B cell (primary cell): ENCODE results near the gene DCAF6.

ENCODE experiments used
- EZH2 ChIP-seq: IDR thresholded peaks from 2 replicates; pipeline ENCODE4 v1.6.1; 2012; ENCODE audit warnings: borderline replicate concordance, low read depth, mild to moderate bottlenecking, moderate library complexity, low read length; ENCODE audit not compliant: insufficient read depth, poor library complexity, severe bottlenecking
- TF ChIP-seq, protein P1 (sequence below): fragments of 200-600 bp; IDR thresholded peaks from one replicate; pipeline ENCODE4 v1.8.0; 2022; ENCODE audit warnings: antibody characterized with exemption, mild to moderate bottlenecking

DNA sequence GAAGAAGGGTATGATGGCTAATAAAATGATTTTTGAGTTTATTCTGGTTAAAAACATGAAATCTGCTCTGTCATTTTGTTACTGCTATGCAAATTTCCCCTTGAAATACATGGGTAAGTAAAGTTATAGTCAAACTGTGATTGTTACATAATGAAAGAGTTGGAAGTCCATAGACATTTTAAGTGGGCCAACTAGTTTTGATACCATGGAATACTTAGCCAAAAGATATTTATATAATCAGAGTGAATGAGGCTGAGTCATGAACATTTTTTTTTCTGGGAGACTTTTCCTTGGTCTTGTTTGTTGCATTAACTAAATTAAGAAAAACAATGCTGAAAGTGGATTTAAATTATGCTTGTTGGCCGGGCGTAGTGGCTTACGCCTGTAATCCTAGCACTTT lies 58.6 kb downstream of the DCAF6 start:
- TF ChIP-seq, protein P1, sequence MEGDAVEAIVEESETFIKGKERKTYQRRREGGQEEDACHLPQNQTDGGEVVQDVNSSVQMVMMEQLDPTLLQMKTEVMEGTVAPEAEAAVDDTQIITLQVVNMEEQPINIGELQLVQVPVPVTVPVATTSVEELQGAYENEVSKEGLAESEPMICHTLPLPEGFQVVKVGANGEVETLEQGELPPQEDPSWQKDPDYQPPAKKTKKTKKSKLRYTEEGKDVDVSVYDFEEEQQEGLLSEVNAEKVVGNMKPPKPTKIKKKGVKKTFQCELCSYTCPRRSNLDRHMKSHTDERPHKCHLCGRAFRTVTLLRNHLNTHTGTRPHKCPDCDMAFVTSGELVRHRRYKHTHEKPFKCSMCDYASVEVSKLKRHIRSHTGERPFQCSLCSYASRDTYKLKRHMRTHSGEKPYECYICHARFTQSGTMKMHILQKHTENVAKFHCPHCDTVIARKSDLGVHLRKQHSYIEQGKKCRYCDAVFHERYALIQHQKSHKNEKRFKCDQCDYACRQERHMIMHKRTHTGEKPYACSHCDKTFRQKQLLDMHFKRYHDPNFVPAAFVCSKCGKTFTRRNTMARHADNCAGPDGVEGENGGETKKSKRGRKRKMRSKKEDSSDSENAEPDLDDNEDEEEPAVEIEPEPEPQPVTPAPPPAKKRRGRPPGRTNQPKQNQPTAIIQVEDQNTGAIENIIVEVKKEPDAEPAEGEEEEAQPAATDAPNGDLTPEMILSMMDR, result no peak
- no peak for TF ChIP-seq EZH2
